ENCODE results near the gene PDE2A.
A peak's percentile ranks its signal among the peaks of the same experiment; 100 is the strongest.

PDE2A gene

DNA sequence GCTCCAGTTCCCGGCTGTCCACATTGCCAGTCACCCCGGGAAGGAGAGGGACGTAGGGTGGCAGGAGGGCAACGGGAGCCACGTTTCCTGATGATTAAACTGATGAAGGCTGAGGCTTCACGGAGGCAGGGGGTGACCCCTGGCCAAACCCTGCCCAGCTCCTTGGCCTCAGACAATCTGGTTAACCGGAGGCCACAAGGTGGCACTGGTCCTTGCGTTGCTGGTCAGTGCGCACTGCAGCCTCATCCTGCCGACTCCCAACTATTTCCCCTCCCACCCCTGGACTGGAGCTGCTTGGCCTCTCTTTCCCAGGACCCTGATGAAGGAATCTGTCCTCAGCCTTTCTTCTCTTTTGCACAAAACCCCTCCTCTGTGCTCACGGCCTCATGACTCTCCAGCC is 75.3 kb downstream of the PDE2A start:
- Histone ChIP-seq H3K79me2 (ENCODE audit: low read length) (no peaks in the 10 kb centered on the region), H3K9me3 (ENCODE audit: insufficient read depth, low read length) (no peaks in the 10 kb centered on the region), H3K4me1 (ENCODE audit: low read length) (peaks cover 3% of the 10 kb centered on the region), H4K20me1 (ENCODE audit: insufficient read depth, low read length) (no peaks in the 10 kb centered on the region), H3K4me2 (ENCODE audit: low read length) (no peak overlapping the region), H2AFZ (ENCODE audit: low read depth, low read length) (no peak overlapping the region), H3K9ac (ENCODE audit: low read length) (no peak overlapping the region), H3K27ac (ENCODE audit: low read length) (no peak overlapping the region), H3K36me3 (replicated peaks; ENCODE audit: low read depth, low read length) (no peaks in the 10 kb centered on the region), H3K27me3 (ENCODE audit: low read depth, low read length) (peaks cover 66% of the 10 kb centered on the region), H3K4me3 (ENCODE audit: low read length) (no peak overlapping the region)
- TF ChIP-seq EZH2phosphoT487 (IDR thresholded peaks at IDR 0.05; ENCODE audit: low read depth) = no peak
- TF ChIP-seq, protein P1, sequence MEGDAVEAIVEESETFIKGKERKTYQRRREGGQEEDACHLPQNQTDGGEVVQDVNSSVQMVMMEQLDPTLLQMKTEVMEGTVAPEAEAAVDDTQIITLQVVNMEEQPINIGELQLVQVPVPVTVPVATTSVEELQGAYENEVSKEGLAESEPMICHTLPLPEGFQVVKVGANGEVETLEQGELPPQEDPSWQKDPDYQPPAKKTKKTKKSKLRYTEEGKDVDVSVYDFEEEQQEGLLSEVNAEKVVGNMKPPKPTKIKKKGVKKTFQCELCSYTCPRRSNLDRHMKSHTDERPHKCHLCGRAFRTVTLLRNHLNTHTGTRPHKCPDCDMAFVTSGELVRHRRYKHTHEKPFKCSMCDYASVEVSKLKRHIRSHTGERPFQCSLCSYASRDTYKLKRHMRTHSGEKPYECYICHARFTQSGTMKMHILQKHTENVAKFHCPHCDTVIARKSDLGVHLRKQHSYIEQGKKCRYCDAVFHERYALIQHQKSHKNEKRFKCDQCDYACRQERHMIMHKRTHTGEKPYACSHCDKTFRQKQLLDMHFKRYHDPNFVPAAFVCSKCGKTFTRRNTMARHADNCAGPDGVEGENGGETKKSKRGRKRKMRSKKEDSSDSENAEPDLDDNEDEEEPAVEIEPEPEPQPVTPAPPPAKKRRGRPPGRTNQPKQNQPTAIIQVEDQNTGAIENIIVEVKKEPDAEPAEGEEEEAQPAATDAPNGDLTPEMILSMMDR (IDR thresholded peaks at IDR 0.05; ENCODE audit: low read depth, low read length) = peak; percentile 26; the same call in 1 of the 2 replicates

DNA sequence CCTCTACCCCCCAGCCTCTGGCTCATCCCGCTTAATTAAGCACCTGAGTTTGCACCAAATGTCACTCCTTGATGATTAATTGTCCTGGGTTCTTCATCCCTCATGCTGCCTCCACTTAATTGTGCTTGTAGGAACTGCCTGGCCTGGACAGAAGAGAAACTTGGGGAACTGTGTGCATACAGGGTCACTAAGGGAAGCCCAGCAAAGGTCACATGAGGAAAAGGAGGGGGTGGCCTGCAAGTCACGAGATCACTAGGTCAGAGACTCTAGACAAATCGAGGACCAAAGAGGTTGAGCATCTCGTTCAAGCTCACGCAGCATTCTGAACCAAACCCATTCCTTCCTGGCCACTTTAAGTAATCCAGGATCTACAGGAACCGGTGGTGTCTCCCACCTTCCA is 75.8 kb downstream of the PDE2A start:
- Histone ChIP-seq H3K27me3 (ENCODE audit: low read depth, low read length) (peaks cover 70% of the 10 kb centered on the region), H3K4me2 (ENCODE audit: low read length) (no peak overlapping the region)
- no peak for TF ChIP-seq EZH2phosphoT487 (IDR thresholded peaks at IDR 0.05; ENCODE audit: low read depth)
- TF ChIP-seq, protein P1 (IDR thresholded peaks at IDR 0.05; ENCODE audit: low read depth, low read length) = no peak

DNA sequence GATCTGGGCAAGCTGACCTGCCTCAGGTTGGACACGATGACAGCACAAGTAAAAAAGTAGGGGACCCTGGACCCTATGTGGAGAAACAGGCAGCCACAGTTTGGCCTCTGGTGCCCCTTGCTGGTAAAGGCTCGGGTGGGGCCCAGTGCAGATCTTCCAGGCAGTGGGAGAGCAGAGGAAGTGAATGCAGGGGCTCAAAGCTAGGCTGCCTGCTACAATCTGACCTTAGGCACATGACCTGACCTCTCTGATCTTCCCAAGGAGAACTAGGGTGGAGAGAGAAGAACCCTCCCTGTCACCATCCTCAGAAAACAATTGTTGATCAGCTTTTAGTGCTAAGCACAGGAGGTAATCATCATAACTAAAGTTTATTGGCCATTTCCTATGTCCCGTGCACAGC is 76.5 kb downstream of the PDE2A start:
- Histone ChIP-seq H2AFZ (ENCODE audit: low read depth, low read length) (no peak overlapping the region), H3K36me3 (replicated peaks; ENCODE audit: low read depth, low read length) (no peaks in the 10 kb centered on the region), H3K4me1 (ENCODE audit: low read length) (no peaks in the 10 kb centered on the region), H3K9me3 (ENCODE audit: insufficient read depth, low read length) (no peaks in the 10 kb centered on the region), H3K27me3 (ENCODE audit: low read depth, low read length) (peaks cover 77% of the 10 kb centered on the region), H3K9ac (ENCODE audit: low read length) (no peak overlapping the region), H4K20me1 (ENCODE audit: insufficient read depth, low read length) (no peaks in the 10 kb centered on the region), H3K79me2 (ENCODE audit: low read length) (no peaks in the 10 kb centered on the region), H3K4me2 (ENCODE audit: low read length) (no peak overlapping the region), H3K4me3 (ENCODE audit: low read length) (no peak overlapping the region), H3K27ac (ENCODE audit: low read length) (no peak overlapping the region)
- TF ChIP-seq EZH2phosphoT487 (IDR thresholded peaks at IDR 0.05; ENCODE audit: low read depth) = no peak
- TF ChIP-seq, protein P1 (IDR thresholded peaks at IDR 0.05; ENCODE audit: low read depth, low read length) = no peak

More for the DNA sequence above, 75.8 kb downstream of the PDE2A start:
- Histone ChIP-seq H3K36me3 (replicated peaks; ENCODE audit: low read depth, low read length) (no peaks in the 10 kb centered on the region), H3K27ac (ENCODE audit: low read length) (no peak overlapping the region), H3K9me3 (ENCODE audit: insufficient read depth, low read length) (no peaks in the 10 kb centered on the region), H4K20me1 (ENCODE audit: insufficient read depth, low read length) (no peaks in the 10 kb centered on the region), H3K9ac (ENCODE audit: low read length) (no peak overlapping the region), H3K4me1 (ENCODE audit: low read length) (no peaks in the 10 kb centered on the region), H2AFZ (ENCODE audit: low read depth, low read length) (no peak overlapping the region), H3K79me2 (ENCODE audit: low read length) (no peaks in the 10 kb centered on the region), H3K4me3 (ENCODE audit: low read length) (no peak overlapping the region)

DNA sequence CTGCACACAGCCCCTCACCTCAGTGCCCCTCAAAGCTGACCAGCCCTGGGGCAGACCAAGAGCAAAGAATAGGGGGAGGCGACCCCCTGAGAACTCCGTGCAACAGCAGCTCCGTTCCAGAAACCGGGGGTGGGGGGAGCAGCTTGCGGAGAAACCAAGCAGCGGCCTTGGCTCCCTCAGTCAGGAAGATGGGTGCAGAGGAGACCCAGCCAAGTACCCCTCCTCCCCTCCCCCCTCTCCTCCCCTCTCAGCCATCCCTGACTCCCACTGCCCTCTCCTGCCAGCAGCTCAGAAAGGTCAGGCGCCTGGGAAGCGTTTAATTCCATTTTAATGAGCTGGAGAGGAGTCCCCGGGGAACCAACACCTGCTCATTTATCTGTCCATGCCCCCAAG is 78.9 kb downstream of the PDE2A start:
- Histone ChIP-seq H3K9me3 (ENCODE audit: insufficient read depth, low read length) (no peaks in the 10 kb centered on the region), H3K4me2 (ENCODE audit: low read length) (no peak overlapping the region), H3K79me2 (ENCODE audit: low read length) (no peaks in the 10 kb centered on the region), H3K36me3 (replicated peaks; ENCODE audit: low read depth, low read length) (no peaks in the 10 kb centered on the region), H4K20me1 (ENCODE audit: insufficient read depth, low read length) (no peaks in the 10 kb centered on the region), H3K27ac (ENCODE audit: low read length) (no peak overlapping the region), H2AFZ (ENCODE audit: low read depth, low read length) (no peak overlapping the region), H3K27me3 (ENCODE audit: low read depth, low read length) (peaks cover 85% of the 10 kb centered on the region), H3K4me1 (ENCODE audit: low read length) (peaks cover 6% of the 10 kb centered on the region), H3K4me3 (ENCODE audit: low read length) (no peak overlapping the region), H3K9ac (ENCODE audit: low read length) (no peak overlapping the region)
- TF ChIP-seq, protein P1 (IDR thresholded peaks at IDR 0.05; ENCODE audit: low read depth, low read length) = no peak
- no peak for TF ChIP-seq EZH2phosphoT487 (IDR thresholded peaks at IDR 0.05; ENCODE audit: low read depth)
